ENCODE measurements around the gene VPS18. TPM values are rescaled to one million over a fixed set of nuclear protein-coding genes. Genes with fewer than 3 reads are reported as not detected.
A peak's percentile ranks its signal among the peaks of the same experiment; 100 is the strongest.

VPS18 gene
- total and polyA plus RNA-seq, 2 experiments from 2014 or later: 15.8 to 32.7 TPM

- DNase-seq: no peak
- 0 out of 2 replicates have a peak, but pooled peaks cover 7% of the 10 kb centered on the region for H3F3A ChIP-seq (ENCODE audit: insufficient read depth)
- H3K27me3 ChIP-seq (replicated peaks; ENCODE audit: insufficient read depth): no peaks in the 10 kb centered on the region
- H3K4me3 ChIP-seq: no peak overlapping the region
- TF ChIP-seq EZH2phosphoT487 (IDR thresholded peaks at IDR 0.05; ENCODE audit: insufficient read depth, low read depth) (no peak), EZH2 (IDR thresholded peaks at IDR 0.05; ENCODE audit: insufficient read depth, poor library complexity, severe bottlenecking) (no peak)
- no peaks in the 10 kb centered on the region for H3K79me2 ChIP-seq (ENCODE audit: insufficient read depth)
- H3K27ac ChIP-seq: no peak overlapping the region
- 95 to 99% methylated on average over 4 to 6 of the region's 6 CpGs for WGBS, 2 experiments (ENCODE audit: low coverage in 1 of 2, low lambda C conversion rate in 2 of 2, missing lambda C conversion rate in 2 of 2)
- no peaks in the 10 kb centered on the region for H3K36me3 ChIP-seq (ENCODE audit: low read depth)
- H3K4me2 ChIP-seq (ENCODE audit: unreplicated experiment): no peak overlapping the region
- H3K9me3 ChIP-seq (ENCODE audit: low read depth): no peaks in the 10 kb centered on the region
- no peak overlapping the region for H3K9ac ChIP-seq
- H3K9me2 ChIP-seq (ENCODE audit: insufficient read depth): no peaks in the 10 kb centered on the region
- H3K4me1 ChIP-seq (ENCODE audit: insufficient read depth): 0 out of 2 replicates have a peak, but pooled peaks cover 8% of the 10 kb centered on the region
- no peak overlapping the region for H2AFZ ChIP-seq
- in situ Hi-C loops (cut with MboI): no loop called here
- no peaks in the 10 kb centered on the region for H4K20me1 ChIP-seq (ENCODE audit: insufficient read depth)
Observed at GRCh38 chr15:40938536-40938870, 44.3 kb downstream of the VPS18 start.

GRCh38 chr15:40940296-40940801 is 46.1 kb downstream of the VPS18 start:
- no peak overlapping the region for H3K4me3 ChIP-seq
- no peaks in the 10 kb centered on the region for H3K36me3 ChIP-seq (ENCODE audit: low read depth)
- DNase-seq: no peak
- H3K9ac ChIP-seq: no peak overlapping the region
- no peaks in the 10 kb centered on the region for H3K79me2 ChIP-seq (ENCODE audit: insufficient read depth)
- no peaks in the 10 kb centered on the region for H3K27me3 ChIP-seq (replicated peaks; ENCODE audit: insufficient read depth)
- TF ChIP-seq EZH2phosphoT487 (IDR thresholded peaks at IDR 0.05; ENCODE audit: insufficient read depth, low read depth) (no peak), EZH2 (IDR thresholded peaks at IDR 0.05; ENCODE audit: insufficient read depth, poor library complexity, severe bottlenecking) (no peak)
- H3K4me2 ChIP-seq (ENCODE audit: unreplicated experiment): no peak overlapping the region
- 0 out of 2 replicates have a peak, but pooled peaks cover 8% of the 10 kb centered on the region for H3K4me1 ChIP-seq (ENCODE audit: insufficient read depth)
- no peaks in the 10 kb centered on the region for H3K9me3 ChIP-seq (ENCODE audit: low read depth)
- whole genome bisulfite sequencing, 2 experiments (ENCODE audit: low coverage in 1 of 2, low lambda C conversion rate in 2 of 2, missing lambda C conversion rate in 2 of 2): 47 to 48% methylated on average over 15 of the region's 15 CpGs
- H3K9me2 ChIP-seq (ENCODE audit: insufficient read depth): no peaks in the 10 kb centered on the region
- H3K27ac ChIP-seq: no peak overlapping the region
- peak overlapping the region; percentile 15; the same call in 1 of the 2 replicates for H2AFZ ChIP-seq
- in situ Hi-C loops (cut with MboI): no loop called here
- H3F3A ChIP-seq (ENCODE audit: insufficient read depth): 0 out of 2 replicates have a peak, but pooled peaks cover 7% of the 10 kb centered on the region
- no peaks in the 10 kb centered on the region for H4K20me1 ChIP-seq (ENCODE audit: insufficient read depth)

GRCh38 chr15:40941068-40941527 is 46.8 kb downstream of the VPS18 start:
- WGBS, 2 experiments (ENCODE audit: low coverage in 1 of 2, low lambda C conversion rate in 2 of 2, missing lambda C conversion rate in 2 of 2): 39 to 50% methylated on average over 7 of the region's 7 CpGs
- no peaks in the 10 kb centered on the region for H3K9me2 ChIP-seq (ENCODE audit: insufficient read depth)
- H2AFZ ChIP-seq: peak overlapping the region; percentile 98
- H3K4me2 ChIP-seq (ENCODE audit: unreplicated experiment): peak overlapping the region; percentile 61
- 0 out of 2 replicates have a peak, but pooled peaks cover 7% of the 10 kb centered on the region for H3F3A ChIP-seq (ENCODE audit: insufficient read depth)
- no peak for TF ChIP-seq EZH2 (IDR thresholded peaks at IDR 0.05; ENCODE audit: insufficient read depth, poor library complexity, severe bottlenecking)
- no peak for TF ChIP-seq EZH2phosphoT487 (IDR thresholded peaks at IDR 0.05; ENCODE audit: insufficient read depth, low read depth)
- H3K36me3 ChIP-seq (ENCODE audit: low read depth): no peaks in the 10 kb centered on the region
- H3K79me2 ChIP-seq (ENCODE audit: insufficient read depth): no peaks in the 10 kb centered on the region
- H4K20me1 ChIP-seq (ENCODE audit: insufficient read depth): no peaks in the 10 kb centered on the region
- H3K27me3 ChIP-seq (replicated peaks; ENCODE audit: insufficient read depth): no peaks in the 10 kb centered on the region
- no peak for DNase-seq
- H3K9ac ChIP-seq: peak overlapping the region; percentile 80
- H3K4me1 ChIP-seq (ENCODE audit: insufficient read depth): 0 out of 2 replicates have a peak, but pooled peaks cover 8% of the 10 kb centered on the region
- in situ Hi-C loops (cut with MboI): no loop called here
- H3K4me3 ChIP-seq: peak overlapping the region; percentile 72
- no peaks in the 10 kb centered on the region for H3K9me3 ChIP-seq (ENCODE audit: low read depth)
- peak overlapping the region; percentile 17 for H3K27ac ChIP-seq

GRCh38 chr15:40941528-40942336 is 47.5 kb downstream of the VPS18 start:
- Histone ChIP-seq H3K4me1 (ENCODE audit: insufficient read depth) (0 out of 2 replicates have a peak, but pooled peaks cover 8% of the 10 kb centered on the region), H3K9me3 (ENCODE audit: low read depth) (no peaks in the 10 kb centered on the region), H3K27ac (peak overlapping the region; percentile 17), H3F3A (ENCODE audit: insufficient read depth) (0 out of 2 replicates have a peak, but pooled peaks cover 7% of the 10 kb centered on the region), H3K9me2 (ENCODE audit: insufficient read depth) (no peaks in the 10 kb centered on the region), H3K36me3 (ENCODE audit: low read depth) (no peaks in the 10 kb centered on the region), H2AFZ (peak overlapping the region; percentile 98), H3K79me2 (ENCODE audit: insufficient read depth) (no peaks in the 10 kb centered on the region), H3K4me3 (peak overlapping the region; percentile 72), H4K20me1 (ENCODE audit: insufficient read depth) (no peaks in the 10 kb centered on the region), H3K9ac (peak overlapping the region; percentile 80), H3K4me2 (ENCODE audit: unreplicated experiment) (peak overlapping the region; percentile 72), H3K27me3 (replicated peaks; ENCODE audit: insufficient read depth) (no peaks in the 10 kb centered on the region)
- WGBS, 2 experiments (ENCODE audit: low coverage in 1 of 2, low lambda C conversion rate in 2 of 2, missing lambda C conversion rate in 2 of 2): 1% methylated on average over 50 to 55 of the region's 92 CpGs
- in situ Hi-C loops (cut with MboI): no loop called here
- peak; percentile 90 for DNase-seq
- TF ChIP-seq EZH2phosphoT487 (IDR thresholded peaks at IDR 0.05; ENCODE audit: insufficient read depth, low read depth) (no peak), EZH2 (IDR thresholded peaks at IDR 0.05; ENCODE audit: insufficient read depth, poor library complexity, severe bottlenecking) (no peak)

Data from GM23248 (cell line).